KMS-11 (cell line): ENCODE results near the gene OR1J4.

Source experiments
- H2AFZ ChIP-seq: fragments of 200-600 bp; sonication (generic); 2 replicates; pipeline ENCODE4 v1.6.1; 2016; ENCODE audit warnings: antibody characterized with exemption, mixed run types, low read depth
- H3K27ac ChIP-seq: fragments of 200-600 bp; sonication (generic); 2 replicates; pipeline ENCODE4 v1.6.1; 2016; ENCODE audit warnings: mild to moderate bottlenecking, mixed run types
- H3K27me3 ChIP-seq: fragments of 200-600 bp; sonication (generic); 2 replicates; pipeline ENCODE4 v1.6.1; 2017; ENCODE audit warnings: mild to moderate bottlenecking, low read depth, mixed run types, moderate library complexity; ENCODE audit not compliant: insufficient read depth
- H3K36me3 ChIP-seq: fragments of 200-600 bp; sonication (generic); 2 replicates; pipeline ENCODE4 v1.6.1; 2017; ENCODE audit warnings: mild to moderate bottlenecking, mixed run types; ENCODE audit not compliant: insufficient read depth
- H3K4me1 ChIP-seq: fragments of 200-600 bp; sonication (generic); 2 replicates; pipeline ENCODE4 v1.6.1; 2016; ENCODE audit warnings: mild to moderate bottlenecking, low read depth, mixed run types; ENCODE audit not compliant: poor library complexity, severe bottlenecking
- H3K4me2 ChIP-seq: fragments of 200-600 bp; sonication (generic); 2 replicates; pipeline ENCODE4 v1.7.0; 2016; ENCODE audit warnings: mild to moderate bottlenecking, mixed run types
- H3K4me3 ChIP-seq: fragments of 200-600 bp; sonication (generic); IDR thresholded peaks from 2 replicates; pipeline ENCODE4 v1.6.1; 2017; ENCODE audit warnings: low read depth, low read length, mixed read lengths; ENCODE audit not compliant: insufficient read depth
- H3K79me2 ChIP-seq: fragments of 200-600 bp; sonication (generic); 2 replicates; pipeline ENCODE4 v1.6.1; 2016; ENCODE audit warnings: low read depth, mixed run types; ENCODE audit not compliant: insufficient read depth
- H3K9ac ChIP-seq: fragments of 200-600 bp; sonication (generic); 2 replicates; pipeline ENCODE4 v1.6.1; 2016; ENCODE audit warnings: mild to moderate bottlenecking, mixed run types
- H4K20me1 ChIP-seq: fragments of 200-600 bp; sonication (generic); 2 replicates; pipeline ENCODE4 v1.6.1; 2016; ENCODE audit warnings: mild to moderate bottlenecking, mixed run types; ENCODE audit not compliant: insufficient read depth
- CTCF ChIP-seq: fragments of 200-600 bp; sonication (generic); conservative IDR thresholded peaks from 2 replicates; pipeline ENCODE4 v1.6.1; 2017; ENCODE audit warnings: low read depth, mild to moderate bottlenecking, antibody characterized with exemption, low read length, moderate library complexity, mixed read lengths

Gene OR1J4

GRCh38 chr9:122561446-122561845 lies 42.5 kb downstream of the OR1J4 start:
- H3K4me2 ChIP-seq, result no peak overlapping the region
- H3K4me3 ChIP-seq, result no peak overlapping the region
- H3K27me3 ChIP-seq, result no peaks in the 10 kb centered on the region
- no peaks in the 10 kb centered on the region for H4K20me1 ChIP-seq
- no peak overlapping the region for H3K27ac ChIP-seq
- H3K9ac ChIP-seq, result no peak overlapping the region
- H3K79me2 ChIP-seq, result no peaks in the 10 kb centered on the region
- H3K36me3 ChIP-seq, result no peaks in the 10 kb centered on the region
- H2AFZ ChIP-seq, result no peak overlapping the region
- TF ChIP-seq CTCF, result no peak
- no peaks in the 10 kb centered on the region for H3K4me1 ChIP-seq

- Histone ChIP-seq H3K27ac (no peak overlapping the region), H3K4me2 (no peak overlapping the region), H3K4me3 (no peak overlapping the region), H3K36me3 (no peaks in the 10 kb centered on the region), H3K79me2 (no peaks in the 10 kb centered on the region), H3K9ac (no peak overlapping the region), H3K4me1 (no peaks in the 10 kb centered on the region), H3K27me3 (no peaks in the 10 kb centered on the region), H2AFZ (no peak overlapping the region), H4K20me1 (no peaks in the 10 kb centered on the region)
- no peak for TF ChIP-seq CTCF
Measured at GRCh38 chr9:122562134-122562760, 43.3 kb downstream of the OR1J4 start.

GRCh38 chr9:122567901-122568300 lies 49.0 kb downstream of the OR1J4 start:
- no peak for TF ChIP-seq CTCF
- no peaks in the 10 kb centered on the region for H4K20me1 ChIP-seq
- H3K27me3 ChIP-seq, result no peaks in the 10 kb centered on the region
- H3K4me1 ChIP-seq, result no peaks in the 10 kb centered on the region
- no peak overlapping the region for H2AFZ ChIP-seq
- H3K4me3 ChIP-seq, result no peak overlapping the region
- no peaks in the 10 kb centered on the region for H3K79me2 ChIP-seq
- no peak overlapping the region for H3K27ac ChIP-seq
- no peaks in the 10 kb centered on the region for H3K36me3 ChIP-seq
- H3K4me2 ChIP-seq, result no peak overlapping the region
- no peak overlapping the region for H3K9ac ChIP-seq
